HFF-Myc (cell line): ENCODE results near the gene ANKRD33B.

ENCODE experiments used
- DNase-seq: peaks from one replicate; pipeline ENCODE4 v3.0.0-alpha.2; 2011; ENCODE audit warnings: low read depth; ENCODE audit errors: extremely low read depth
- H3K4me3 ChIP-seq: replicated peaks from 2 replicates; pipeline ENCODE4 v1.5.1; 2011; ENCODE audit warnings: low read depth, mild to moderate bottlenecking, control low read depth, low read length
- TF ChIP-seq, protein P1 (sequence below): IDR thresholded peaks from 2 replicates; pipeline ENCODE4 v1.5.1; 2012; ENCODE audit warnings: mild to moderate bottlenecking, low read depth, low read length, control low read depth; ENCODE audit errors: missing control alignments

Gene ANKRD33B

DNA sequence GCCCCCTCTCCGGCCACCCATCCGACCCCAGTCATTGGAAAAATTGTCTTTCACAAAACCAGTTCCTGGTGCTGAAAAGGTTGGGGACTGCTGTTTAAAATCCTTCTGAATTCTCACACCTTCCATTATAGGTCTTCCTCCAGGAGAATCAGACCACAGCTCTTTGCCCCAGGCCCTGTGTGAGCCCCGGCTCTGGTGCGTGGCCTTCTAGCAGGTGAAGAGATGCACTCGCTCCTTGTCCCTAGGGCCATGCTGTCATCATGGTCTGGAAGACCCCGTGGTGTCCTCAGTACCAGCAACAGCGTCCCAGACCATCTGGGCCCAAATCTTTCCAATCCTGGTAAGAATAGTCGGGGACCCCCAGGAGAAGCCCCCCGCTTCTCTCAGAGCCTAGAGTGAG lies 101.9 kb downstream of the ANKRD33B start:
- TF ChIP-seq, protein P1, sequence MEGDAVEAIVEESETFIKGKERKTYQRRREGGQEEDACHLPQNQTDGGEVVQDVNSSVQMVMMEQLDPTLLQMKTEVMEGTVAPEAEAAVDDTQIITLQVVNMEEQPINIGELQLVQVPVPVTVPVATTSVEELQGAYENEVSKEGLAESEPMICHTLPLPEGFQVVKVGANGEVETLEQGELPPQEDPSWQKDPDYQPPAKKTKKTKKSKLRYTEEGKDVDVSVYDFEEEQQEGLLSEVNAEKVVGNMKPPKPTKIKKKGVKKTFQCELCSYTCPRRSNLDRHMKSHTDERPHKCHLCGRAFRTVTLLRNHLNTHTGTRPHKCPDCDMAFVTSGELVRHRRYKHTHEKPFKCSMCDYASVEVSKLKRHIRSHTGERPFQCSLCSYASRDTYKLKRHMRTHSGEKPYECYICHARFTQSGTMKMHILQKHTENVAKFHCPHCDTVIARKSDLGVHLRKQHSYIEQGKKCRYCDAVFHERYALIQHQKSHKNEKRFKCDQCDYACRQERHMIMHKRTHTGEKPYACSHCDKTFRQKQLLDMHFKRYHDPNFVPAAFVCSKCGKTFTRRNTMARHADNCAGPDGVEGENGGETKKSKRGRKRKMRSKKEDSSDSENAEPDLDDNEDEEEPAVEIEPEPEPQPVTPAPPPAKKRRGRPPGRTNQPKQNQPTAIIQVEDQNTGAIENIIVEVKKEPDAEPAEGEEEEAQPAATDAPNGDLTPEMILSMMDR: no peak
- no peak for DNase-seq
- H3K4me3 ChIP-seq: no peak overlapping the region

DNA sequence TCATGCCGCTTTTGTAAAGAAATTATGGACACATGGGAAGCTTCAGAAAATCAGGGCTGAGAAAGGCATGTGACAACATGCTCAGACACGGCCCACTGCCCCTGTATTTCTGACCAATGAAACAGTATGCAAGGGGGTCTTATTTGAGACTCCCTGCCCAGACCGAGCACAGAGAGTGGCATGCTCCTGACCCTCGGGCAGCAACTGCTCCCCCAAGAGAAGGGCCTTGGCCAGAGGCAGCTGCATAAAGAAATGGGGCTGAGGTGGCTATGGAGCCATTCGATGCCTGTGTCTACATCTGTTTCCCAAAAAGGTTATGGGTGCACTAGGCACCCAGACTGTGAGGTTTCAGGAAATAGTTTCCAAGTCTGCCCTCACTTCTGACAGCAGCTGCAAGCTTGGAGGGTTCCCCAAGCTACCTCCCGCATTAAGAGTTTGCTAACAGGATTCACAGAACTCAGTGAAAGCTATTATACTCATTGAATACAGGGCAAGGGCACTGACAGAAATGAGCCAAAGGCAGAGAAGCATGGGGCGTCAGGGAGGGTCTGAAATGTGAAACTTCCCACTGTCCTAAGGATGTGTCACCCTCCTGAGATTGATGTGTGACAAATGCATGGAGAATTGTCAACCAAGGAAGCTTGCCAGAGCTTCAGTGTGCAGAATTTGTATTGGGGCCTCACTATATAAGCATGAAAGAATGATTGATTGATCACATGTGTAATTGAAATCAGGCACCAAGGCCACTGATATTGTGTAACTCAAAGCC lies 102.8 kb downstream of the ANKRD33B start:
- DNase-seq: no peak
- no peak overlapping the region for H3K4me3 ChIP-seq
- TF ChIP-seq, protein P1: no peak

DNA sequence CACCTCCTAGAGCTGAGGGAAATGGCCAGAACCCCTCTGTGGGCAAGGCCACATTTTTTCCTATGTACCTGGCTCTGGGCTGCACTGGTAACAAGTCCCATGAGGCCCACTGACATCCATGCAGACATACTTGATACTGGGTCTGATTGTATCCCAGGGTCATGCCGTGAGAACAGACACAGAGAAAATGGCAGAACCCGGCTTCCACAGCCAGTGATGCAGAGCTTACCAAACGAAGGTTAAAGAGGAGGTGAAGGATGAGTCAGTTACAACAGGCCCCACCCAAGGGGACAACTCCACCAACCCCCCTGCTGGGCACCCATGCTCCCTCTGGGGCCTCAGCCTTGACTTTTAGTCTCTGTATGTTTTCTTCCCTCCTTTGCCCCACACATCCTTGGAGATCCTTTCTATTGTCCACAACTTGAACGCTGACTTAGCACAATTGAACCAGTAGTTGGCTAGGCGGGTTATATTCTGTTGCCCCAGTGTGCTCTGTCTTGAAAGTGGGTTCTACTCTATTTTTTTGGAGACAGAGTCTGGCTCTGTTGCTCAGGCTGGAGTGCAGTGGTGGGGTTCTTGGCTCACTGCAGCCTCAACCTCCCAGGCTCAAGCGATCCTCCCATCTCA lies 103.7 kb downstream of the ANKRD33B start:
- no peak for DNase-seq
- H3K4me3 ChIP-seq: no peak overlapping the region
- TF ChIP-seq, protein P1: no peak

DNA sequence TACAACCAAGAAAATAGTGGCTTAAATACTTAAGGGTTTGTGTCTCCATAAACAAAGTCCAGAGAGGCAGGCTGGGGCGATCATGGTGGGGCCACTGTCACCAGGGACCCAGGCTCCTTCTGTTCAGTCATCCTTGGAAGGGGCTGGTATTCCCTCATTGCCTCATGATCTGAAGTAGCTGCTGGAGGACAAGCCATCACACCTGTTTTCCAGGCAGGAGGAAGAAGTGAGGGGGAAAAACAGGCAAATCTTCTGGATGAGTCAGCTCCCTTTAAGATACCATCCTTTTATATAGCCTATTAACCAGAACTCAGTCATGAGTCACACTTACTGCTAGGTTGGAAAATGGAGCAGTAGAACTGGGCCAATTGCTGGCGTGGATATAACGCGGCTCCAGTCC lies 104.8 kb downstream of the ANKRD33B start:
- TF ChIP-seq, protein P1: no peak
- no peak overlapping the region for H3K4me3 ChIP-seq
- no peak for DNase-seq

DNA sequence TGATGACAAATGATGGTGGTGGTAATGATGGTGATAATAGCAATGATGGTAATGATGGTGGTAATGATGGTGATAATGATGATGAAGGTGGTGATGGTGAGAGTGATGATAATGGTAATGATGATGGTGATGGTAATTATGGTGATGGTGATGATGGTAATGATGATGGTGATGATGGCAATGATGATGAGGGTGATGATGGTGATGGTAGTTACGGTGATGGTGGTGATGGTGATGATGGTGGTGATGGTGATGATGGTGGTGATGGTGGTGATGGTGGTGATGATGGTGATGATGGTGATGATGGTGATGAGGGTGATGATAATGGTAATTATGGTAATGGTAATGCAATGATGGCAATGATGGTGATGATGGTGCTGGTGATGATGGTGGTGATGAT lies 106.1 kb downstream of the ANKRD33B start:
- TF ChIP-seq, protein P1: no peak
- DNase-seq: no peak
- H3K4me3 ChIP-seq: no peak overlapping the region

DNA sequence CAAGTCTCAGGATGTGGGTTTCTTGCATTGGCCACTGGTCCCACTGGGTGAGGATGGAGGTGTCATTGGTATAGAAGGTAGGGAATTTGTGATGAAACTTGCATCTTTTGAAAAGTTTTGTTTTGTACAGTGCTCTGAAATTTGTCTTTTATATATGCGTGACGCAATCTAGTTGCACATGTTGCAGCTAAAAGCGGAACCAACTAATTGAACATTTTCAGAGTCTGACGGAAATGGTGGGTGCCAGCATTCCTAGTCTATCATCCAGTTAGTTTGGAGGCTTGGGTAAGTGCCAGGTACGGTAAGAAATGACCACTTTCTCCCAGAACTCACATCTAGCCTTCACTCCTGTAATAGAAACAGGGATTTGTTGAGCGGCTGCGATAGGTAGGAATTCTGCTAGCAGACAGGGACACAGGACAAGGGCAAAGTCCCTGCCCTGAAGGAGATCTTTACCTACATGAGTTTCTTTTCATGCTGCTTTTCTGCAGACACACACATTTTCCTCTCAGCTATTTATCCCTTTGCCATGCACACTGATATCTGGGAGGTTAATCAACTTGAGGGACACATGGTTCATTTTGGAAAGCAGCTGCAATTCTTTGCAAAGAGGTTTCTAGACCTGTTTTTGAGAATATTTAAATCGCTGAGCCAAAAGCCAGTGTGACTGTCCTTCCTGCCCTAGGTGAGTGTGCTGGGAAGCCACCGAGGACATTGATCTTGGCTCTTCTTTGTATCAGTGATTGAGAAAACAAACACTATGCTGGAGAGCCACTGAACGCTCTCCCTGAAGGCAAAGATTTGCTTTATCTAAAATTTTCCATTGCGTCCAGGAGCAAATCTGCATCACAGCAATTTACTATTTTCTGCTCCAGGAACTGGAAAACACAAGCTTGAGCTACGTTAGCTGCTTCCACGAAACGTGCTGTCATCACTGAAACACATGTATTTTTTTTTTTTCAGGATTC lies 107.5 kb downstream of the ANKRD33B start:
- H3K4me3 ChIP-seq: no peak overlapping the region
- DNase-seq: no peak
- TF ChIP-seq, protein P1: no peak
